Measurements from ENCODE around the gene MAVS. TPM values are rescaled to one million over a fixed set of nuclear protein-coding genes. Genes with fewer than 3 reads are reported as not detected.

The MAVS gene
- total RNA-seq, 4 donors from 2014 or later = 28.5 to 50.0 (median 40.1) TPM

GRCh38 chr20:3898639-3899038 is 52.0 kb downstream of the MAVS start:
- Histone ChIP-seq H3K27ac (no peak overlapping the region), H3K9me3 (no peaks in the 10 kb centered on the region), H3K4me3 (no peak overlapping the region), H3K4me1 (peaks cover 12 to 99% (median 47%) of the 10 kb centered on the region in 3 donors), H3K27me3 (no peaks in the 10 kb centered on the region), H3K36me3 (no peaks in the 10 kb centered on the region)
- no peak for ATAC-seq
- 70% methylated on average over 4 of the region's 4 CpGs; no CpG with 5 or more reads in 1 of the 2 donors for WGBS, 2 donors (ENCODE audit: low coverage in 1 of 2)
- TF ChIP-seq EP300 (IDR thresholded peaks at IDR 0.05) (no peak), POLR2AphosphoS5 (IDR thresholded peaks at IDR 0.05) (no peak), POLR2A (IDR thresholded peaks at IDR 0.05) (no peak), CTCF (IDR thresholded peaks at IDR 0.05) (no peak)

DNA sequence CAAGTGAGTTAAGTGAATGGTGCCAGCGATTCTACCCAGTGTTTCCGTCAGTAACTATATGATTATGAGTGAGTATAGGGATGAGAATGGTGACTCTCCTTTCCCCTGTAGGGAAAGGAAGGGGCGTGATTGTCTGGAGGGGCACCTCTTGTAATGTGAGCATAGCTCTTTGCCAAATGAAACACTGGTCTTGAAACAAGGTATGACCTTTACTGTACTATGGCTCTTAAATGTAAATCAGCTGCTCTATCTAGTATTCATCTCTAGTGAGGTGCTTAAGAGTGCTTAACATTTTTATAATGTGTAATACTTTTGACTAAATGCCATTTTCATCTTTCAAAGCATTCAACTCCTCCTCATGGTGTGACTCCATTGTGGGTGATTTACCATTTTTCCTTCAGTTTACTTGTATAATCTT is 53.6 kb downstream of the MAVS start:
- WGBS, 2 donors (ENCODE audit: low coverage in 1 of 2) = 50 to 61% methylated on average over 2 of the region's 3 CpGs
- TF ChIP-seq POLR2A (IDR thresholded peaks at IDR 0.05) = no peak
- no peak for TF ChIP-seq POLR2AphosphoS5 (IDR thresholded peaks at IDR 0.05)
- no peaks in the 10 kb centered on the region for H3K27me3 ChIP-seq
- peak overlapping the region in 1 of 4 donors; percentile 59 for H3K27ac ChIP-seq
- no peak for ATAC-seq
- H3K36me3 ChIP-seq = no peaks in the 10 kb centered on the region
- H3K4me3 ChIP-seq = no peak overlapping the region
- H3K4me1 ChIP-seq = peaks cover 12 to 99% (median 39%) of the 10 kb centered on the region in 3 donors
- H3K9me3 ChIP-seq = no peaks in the 10 kb centered on the region

DNA sequence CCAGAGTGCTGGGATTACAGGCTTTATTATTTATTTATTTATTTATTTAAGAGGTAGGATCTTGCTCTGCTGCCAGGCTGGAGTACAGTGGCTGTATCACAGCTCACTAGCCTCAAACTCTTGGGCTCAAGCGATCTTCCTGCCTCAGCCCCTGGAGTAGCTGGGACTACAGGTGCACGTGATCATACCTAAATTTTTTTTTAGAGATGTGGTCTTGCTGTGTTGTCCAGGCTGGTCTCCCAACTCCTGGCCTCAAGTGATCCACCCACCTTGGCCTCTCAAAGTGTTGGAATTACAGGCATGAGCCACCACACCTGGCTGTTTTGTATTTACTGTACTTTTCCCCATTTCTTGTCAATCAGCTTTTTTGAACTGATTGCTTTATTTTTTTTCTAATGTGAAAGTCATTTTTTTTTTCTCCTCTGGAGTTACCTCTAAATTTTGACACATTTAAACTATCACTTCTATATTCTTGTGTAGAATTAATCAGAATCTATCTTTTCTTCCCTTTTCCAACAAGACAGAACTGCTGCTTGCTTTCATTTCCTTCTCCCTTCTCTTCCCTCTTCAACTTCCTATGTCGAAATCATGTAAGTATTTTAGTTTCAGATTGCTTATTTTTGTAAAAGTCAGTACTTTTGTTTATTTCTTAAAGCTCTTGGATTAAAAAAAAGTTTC is 54.5 kb downstream of the MAVS start:
- no peak for TF ChIP-seq CTCF (IDR thresholded peaks at IDR 0.05)
- TF ChIP-seq EP300 (IDR thresholded peaks at IDR 0.05) = no peak
- no peak for TF ChIP-seq POLR2AphosphoS5 (IDR thresholded peaks at IDR 0.05)
- no peak for TF ChIP-seq POLR2A (IDR thresholded peaks at IDR 0.05)
- Histone ChIP-seq H3K27me3 (no peaks in the 10 kb centered on the region), H3K4me1 (peaks cover 12 to 98% (median 31%) of the 10 kb centered on the region in 3 donors), H3K9me3 (no peaks in the 10 kb centered on the region), H3K27ac (peak overlapping the region in 2 of 4 donors; percentile 14 to 59), H3K4me3 (peak overlapping the region in 1 of 2 donors; percentile 16), H3K36me3 (no peaks in the 10 kb centered on the region)
- no peak for ATAC-seq
- WGBS, 2 donors (ENCODE audit: low coverage in 1 of 2) = 48 to 76% methylated on average over 2 to 3 of the region's 3 CpGs

GRCh38 chr20:3901706-3902440 is 55.2 kb downstream of the MAVS start:
- TF ChIP-seq POLR2AphosphoS5 (IDR thresholded peaks at IDR 0.05) (no peak), CTCF (IDR thresholded peaks at IDR 0.05) (no peak), POLR2A (IDR thresholded peaks at IDR 0.05) (no peak), EP300 (IDR thresholded peaks at IDR 0.05) (no peak)
- 65 to 72% methylated on average over 8 to 9 of the region's 9 CpGs for WGBS, 2 donors (ENCODE audit: low coverage in 1 of 2)
- no peak for ATAC-seq
- H3K4me3 ChIP-seq = peak overlapping the region in 1 of 2 donors; percentile 16
- H3K27ac ChIP-seq = peak overlapping the region in 2 of 4 donors; percentile 14 to 59
- no peaks in the 10 kb centered on the region for H3K9me3 ChIP-seq
- peaks cover 8 to 96% (median 24%) of the 10 kb centered on the region in 3 donors for H3K4me1 ChIP-seq
- H3K27me3 ChIP-seq = no peaks in the 10 kb centered on the region
- H3K36me3 ChIP-seq = no peaks in the 10 kb centered on the region

DNA sequence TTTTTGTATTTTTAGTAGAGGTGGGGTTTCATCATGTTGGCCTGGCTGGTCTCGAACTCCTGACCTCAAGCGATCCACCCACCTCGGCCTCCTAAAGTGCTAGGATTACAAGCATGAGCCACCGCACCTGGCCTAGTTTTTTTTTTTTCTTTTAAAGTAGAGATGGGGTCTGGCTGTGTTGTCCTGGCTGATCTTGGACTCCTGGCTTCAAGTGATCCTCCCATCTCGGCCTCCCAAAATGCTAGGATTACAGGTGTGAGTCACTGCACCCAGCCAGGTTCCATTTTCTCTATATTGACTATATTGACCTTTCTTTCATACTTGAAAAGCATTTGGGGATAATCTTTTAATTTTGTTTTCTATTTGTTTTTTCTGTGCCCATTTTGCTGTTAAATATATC is 55.8 kb downstream of the MAVS start:
- ATAC-seq = no peak
- 87% methylated on average over 5 of the region's 5 CpGs; no CpG with 5 or more reads in 1 of the 2 donors for WGBS, 2 donors (ENCODE audit: low coverage in 1 of 2)
- Histone ChIP-seq H3K36me3 (no peaks in the 10 kb centered on the region), H3K4me1 (peaks cover 5 to 91% (median 21%) of the 10 kb centered on the region in 3 donors), H3K9me3 (no peaks in the 10 kb centered on the region), H3K27me3 (no peaks in the 10 kb centered on the region), H3K4me3 (no peak overlapping the region), H3K27ac (peak overlapping the region in 2 of 4 donors; percentile 14 to 59)
- no peak for TF ChIP-seq POLR2AphosphoS5 (IDR thresholded peaks at IDR 0.05)
- no peak for TF ChIP-seq CTCF (IDR thresholded peaks at IDR 0.05)
- no peak for TF ChIP-seq EP300 (IDR thresholded peaks at IDR 0.05)
- no peak for TF ChIP-seq POLR2A (IDR thresholded peaks at IDR 0.05)
